ENCODE measurements around the gene NABP1.

DNA sequence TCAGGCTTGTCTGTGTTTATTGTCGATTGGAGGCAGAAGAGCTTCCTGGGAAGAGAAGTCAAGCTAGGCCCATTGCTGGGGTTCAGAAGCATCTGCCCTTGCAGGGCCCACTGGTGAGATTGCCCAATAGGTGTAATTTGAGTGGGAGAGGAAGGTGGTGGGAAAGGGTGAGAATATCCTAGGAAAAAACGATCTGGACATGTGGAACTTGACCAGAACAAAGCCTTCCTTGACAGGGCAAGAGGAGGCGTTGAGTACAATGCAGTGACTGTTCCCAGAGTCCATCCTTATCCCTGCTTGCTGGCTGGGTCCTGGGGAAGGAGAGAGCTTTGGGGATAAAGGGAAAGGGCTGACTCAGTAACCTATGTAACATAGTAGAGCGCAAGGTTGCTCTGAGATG is 27.1 kb downstream of the NABP1 start:
- TF ChIP-seq, protein P1, sequence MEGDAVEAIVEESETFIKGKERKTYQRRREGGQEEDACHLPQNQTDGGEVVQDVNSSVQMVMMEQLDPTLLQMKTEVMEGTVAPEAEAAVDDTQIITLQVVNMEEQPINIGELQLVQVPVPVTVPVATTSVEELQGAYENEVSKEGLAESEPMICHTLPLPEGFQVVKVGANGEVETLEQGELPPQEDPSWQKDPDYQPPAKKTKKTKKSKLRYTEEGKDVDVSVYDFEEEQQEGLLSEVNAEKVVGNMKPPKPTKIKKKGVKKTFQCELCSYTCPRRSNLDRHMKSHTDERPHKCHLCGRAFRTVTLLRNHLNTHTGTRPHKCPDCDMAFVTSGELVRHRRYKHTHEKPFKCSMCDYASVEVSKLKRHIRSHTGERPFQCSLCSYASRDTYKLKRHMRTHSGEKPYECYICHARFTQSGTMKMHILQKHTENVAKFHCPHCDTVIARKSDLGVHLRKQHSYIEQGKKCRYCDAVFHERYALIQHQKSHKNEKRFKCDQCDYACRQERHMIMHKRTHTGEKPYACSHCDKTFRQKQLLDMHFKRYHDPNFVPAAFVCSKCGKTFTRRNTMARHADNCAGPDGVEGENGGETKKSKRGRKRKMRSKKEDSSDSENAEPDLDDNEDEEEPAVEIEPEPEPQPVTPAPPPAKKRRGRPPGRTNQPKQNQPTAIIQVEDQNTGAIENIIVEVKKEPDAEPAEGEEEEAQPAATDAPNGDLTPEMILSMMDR (IDR thresholded peaks at IDR 0.05): no peak
- TF ChIP-seq GATA2 (CRISPR knock-in tag; IDR thresholded peaks at IDR 0.05) (no peak), TCF12 (IDR thresholded peaks at IDR 0.05) (no peak), POLR2AphosphoS5 (IDR thresholded peaks at IDR 0.05; ENCODE audit: low read depth, low read length) (no peak), NRF1 (IDR thresholded peaks at IDR 0.05; ENCODE audit: low read depth, low read length) (no peak), TAF1 (IDR thresholded peaks at IDR 0.05; ENCODE audit: borderline replicate concordance, low read depth, low read length) (no peak), NFIC (IDR thresholded peaks at IDR 0.05; ENCODE audit: borderline replicate concordance) (no peak), RAD21 (IDR thresholded peaks at IDR 0.05; ENCODE audit: low read length) (no peak), GABPA (IDR thresholded peaks at IDR 0.05; ENCODE audit: low read depth) (no peak), JUND (IDR thresholded peaks at IDR 0.05) (no peak)
- TF ChIP-seq, protein P2, sequence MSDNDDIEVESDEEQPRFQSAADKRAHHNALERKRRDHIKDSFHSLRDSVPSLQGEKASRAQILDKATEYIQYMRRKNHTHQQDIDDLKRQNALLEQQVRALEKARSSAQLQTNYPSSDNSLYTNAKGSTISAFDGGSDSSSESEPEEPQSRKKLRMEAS (IDR thresholded peaks at IDR 0.05; ENCODE audit: low read depth): no peak
- TF ChIP-seq, protein P3, sequence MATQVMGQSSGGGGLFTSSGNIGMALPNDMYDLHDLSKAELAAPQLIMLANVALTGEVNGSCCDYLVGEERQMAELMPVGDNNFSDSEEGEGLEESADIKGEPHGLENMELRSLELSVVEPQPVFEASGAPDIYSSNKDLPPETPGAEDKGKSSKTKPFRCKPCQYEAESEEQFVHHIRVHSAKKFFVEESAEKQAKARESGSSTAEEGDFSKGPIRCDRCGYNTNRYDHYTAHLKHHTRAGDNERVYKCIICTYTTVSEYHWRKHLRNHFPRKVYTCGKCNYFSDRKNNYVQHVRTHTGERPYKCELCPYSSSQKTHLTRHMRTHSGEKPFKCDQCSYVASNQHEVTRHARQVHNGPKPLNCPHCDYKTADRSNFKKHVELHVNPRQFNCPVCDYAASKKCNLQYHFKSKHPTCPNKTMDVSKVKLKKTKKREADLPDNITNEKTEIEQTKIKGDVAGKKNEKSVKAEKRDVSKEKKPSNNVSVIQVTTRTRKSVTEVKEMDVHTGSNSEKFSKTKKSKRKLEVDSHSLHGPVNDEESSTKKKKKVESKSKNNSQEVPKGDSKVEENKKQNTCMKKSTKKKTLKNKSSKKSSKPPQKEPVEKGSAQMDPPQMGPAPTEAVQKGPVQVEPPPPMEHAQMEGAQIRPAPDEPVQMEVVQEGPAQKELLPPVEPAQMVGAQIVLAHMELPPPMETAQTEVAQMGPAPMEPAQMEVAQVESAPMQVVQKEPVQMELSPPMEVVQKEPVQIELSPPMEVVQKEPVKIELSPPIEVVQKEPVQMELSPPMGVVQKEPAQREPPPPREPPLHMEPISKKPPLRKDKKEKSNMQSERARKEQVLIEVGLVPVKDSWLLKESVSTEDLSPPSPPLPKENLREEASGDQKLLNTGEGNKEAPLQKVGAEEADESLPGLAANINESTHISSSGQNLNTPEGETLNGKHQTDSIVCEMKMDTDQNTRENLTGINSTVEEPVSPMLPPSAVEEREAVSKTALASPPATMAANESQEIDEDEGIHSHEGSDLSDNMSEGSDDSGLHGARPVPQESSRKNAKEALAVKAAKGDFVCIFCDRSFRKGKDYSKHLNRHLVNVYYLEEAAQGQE (IDR thresholded peaks at IDR 0.05; ENCODE audit: low read depth, low read length): no peak
- TF ChIP-seq, protein P4, sequence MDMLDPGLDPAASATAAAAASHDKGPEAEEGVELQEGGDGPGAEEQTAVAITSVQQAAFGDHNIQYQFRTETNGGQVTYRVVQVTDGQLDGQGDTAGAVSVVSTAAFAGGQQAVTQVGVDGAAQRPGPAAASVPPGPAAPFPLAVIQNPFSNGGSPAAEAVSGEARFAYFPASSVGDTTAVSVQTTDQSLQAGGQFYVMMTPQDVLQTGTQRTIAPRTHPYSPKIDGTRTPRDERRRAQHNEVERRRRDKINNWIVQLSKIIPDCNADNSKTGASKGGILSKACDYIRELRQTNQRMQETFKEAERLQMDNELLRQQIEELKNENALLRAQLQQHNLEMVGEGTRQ (IDR thresholded peaks at IDR 0.05; ENCODE audit: borderline replicate concordance, low read depth, low read length): no peak
